HepG2 (cell line): ENCODE measurements around the gene AP4M1. TPM values are rescaled to one million over a fixed set of nuclear protein-coding genes. Genes with fewer than 3 reads are reported as not detected.
A peak's percentile ranks its signal among the peaks of the same experiment; 100 is the strongest.

ENCODE experiments used
- HNRNPUL1 ChIP-seq: fragments of 200-400 bp; formaldehyde crosslinking; IDR thresholded peaks from 2 replicates; pipeline ENCODE4 v1.6.1; 2017; ENCODE audit warnings: low read depth, mild to moderate bottlenecking, low read length, moderate library complexity
- HOXA3 ChIP-seq: sonication (generic); formaldehyde crosslinking; IDR thresholded peaks from 2 replicates; pipeline ENCODE4 v1.5.0; 2020; ENCODE audit warnings: missing genetic modification reagents
- JARID2 ChIP-seq: sonication (generic); formaldehyde crosslinking; IDR thresholded peaks from 2 replicates; pipeline ENCODE4 v1.8.1; 2023; ENCODE audit warnings: missing genetic modification reagents, inconsistent platforms; ENCODE audit not compliant: insufficient replicate concordance
- KAT7 ChIP-seq: IDR thresholded peaks from 2 replicates; pipeline ENCODE4 v1.6.1; 2018; ENCODE audit warnings: borderline replicate concordance, missing compliant biosample characterization
- MEIS2 ChIP-seq: sonication (generic); formaldehyde crosslinking; IDR thresholded peaks from 2 replicates; pipeline ENCODE4 v1.9.0; 2021; ENCODE audit warnings: mild to moderate bottlenecking, missing genetic modification reagents
- NR1H2 ChIP-seq: sonication (generic); formaldehyde crosslinking; IDR thresholded peaks from 2 replicates; pipeline ENCODE4 v1.8.1; 2022; ENCODE audit warnings: low read depth, missing genetic modification reagents, borderline replicate concordance
- PRPF4 ChIP-seq: fragments of 200-400 bp; formaldehyde crosslinking; IDR thresholded peaks from 2 replicates; pipeline ENCODE4 v1.6.1; 2016; ENCODE audit warnings: low read length, low read depth; ENCODE audit not compliant: poor library complexity, severe bottlenecking
- SIX4 ChIP-seq: sonication (generic); formaldehyde crosslinking; IDR thresholded peaks from 2 replicates; pipeline ENCODE4 v1.4.0; 2020; ENCODE audit warnings: missing genetic modification reagents
- ZBTB38 ChIP-seq: sonication (generic); formaldehyde crosslinking; IDR thresholded peaks from 2 replicates; pipeline ENCODE4 v1.5.1; 2020; ENCODE audit warnings: mild to moderate bottlenecking, missing genetic modification reagents
- ZNF44 ChIP-seq: sonication (generic); formaldehyde crosslinking; IDR thresholded peaks from 2 replicates; pipeline ENCODE4 v1.5.1; 2020; ENCODE audit warnings: mild to moderate bottlenecking, missing genetic modification reagents
- ZNF563 ChIP-seq: sonication (generic); formaldehyde crosslinking; IDR thresholded peaks from 2 replicates; pipeline ENCODE4 v1.8.0; 2022; ENCODE audit warnings: mild to moderate bottlenecking, moderate library complexity, missing genetic modification reagents
- polyA plus RNA-seq, 8 experiments: library from polyadenylated mRNA; depleted of rRNA in 3 of 8; stranded (reverse) in 7 of 8; unstranded in 1 of 8; fragments of >200 nt; fragmentation: Illumina TruSeq in 4 of 8; extraction: Trizol in 4 of 8; gene quantifications; 2 replicates each; pipeline versions ENCODE4 v1.2.1 to v1.2.3, GENCODE V29; 2011 to 2016; ENCODE audit warnings: low read depth in 4 of 8, missing spikeins in 1 of 8, mixed read lengths in 1 of 8; ENCODE audit not compliant: insufficient read depth in 1 of 8
- total RNA-seq, 5 experiments: library from RNA; depleted of rRNA; stranded (reverse); fragments of >200 nt; fragmentation: Illumina TruSeq; extraction: Trizol; gene quantifications; 2 replicates each; pipeline ENCODE4 v1.2.3, GENCODE V29; 2016; ENCODE audit warnings: low read depth in 1 of 5
- TF ChIP-seq, protein P1 (sequence below): sonication (generic); formaldehyde crosslinking; IDR thresholded peaks from 2 replicates; pipeline ENCODE4 v1.5.0; 2020; ENCODE audit warnings: mild to moderate bottlenecking, missing genetic modification reagents
- TF ChIP-seq, protein P2 (sequence below): sonication (generic); formaldehyde crosslinking; IDR thresholded peaks from 2 replicates; pipeline ENCODE4; 2020; ENCODE audit warnings: missing genetic modification reagents, mild to moderate bottlenecking, borderline replicate concordance
- TF ChIP-seq, protein P3 (sequence below): IDR thresholded peaks from 2 replicates; pipeline ENCODE4 v1.6.1; 2012; ENCODE audit warnings: low read depth, low read length, improper control_type of control experiment
- TF ChIP-seq, protein P4 (sequence below): sonication (generic); formaldehyde crosslinking; IDR thresholded peaks from 2 replicates; pipeline ENCODE4 v1.4.0; 2020; ENCODE audit warnings: mild to moderate bottlenecking, missing genetic modification reagents, borderline replicate concordance
- TF ChIP-seq, protein P5 (sequence below): IDR thresholded peaks from 2 replicates; pipeline ENCODE4 v1.6.1; 2016; ENCODE audit warnings: mild to moderate bottlenecking, missing biosample characterization, missing genetic modification reagents
- TF ChIP-seq, protein P6 (sequence below), 2 experiments: fragments of 450-650 bp in 1 of 2; sonication (generic) in 1 of 2; formaldehyde crosslinking; IDR thresholded peaks; 2 replicates each; pipeline versions ENCODE4 v1.5.0 to v1.8.0; 2020 to 2022; ENCODE audit warnings: mild to moderate bottlenecking in 1 of 2, missing genetic modification reagents in 1 of 2
- TF ChIP-seq, protein P7 (sequence below): IDR thresholded peaks from 2 replicates; pipeline ENCODE4 v1.6.1; 2016; ENCODE audit warnings: missing biosample characterization, missing genetic modification reagents, low read depth

The AP4M1 gene
- total and polyA plus RNA-seq, 2 of the 13 experiments (the other 11 are each of a cell fraction or from before 2014, with no cell fraction given) = 6.3 to 9.7 TPM

DNA sequence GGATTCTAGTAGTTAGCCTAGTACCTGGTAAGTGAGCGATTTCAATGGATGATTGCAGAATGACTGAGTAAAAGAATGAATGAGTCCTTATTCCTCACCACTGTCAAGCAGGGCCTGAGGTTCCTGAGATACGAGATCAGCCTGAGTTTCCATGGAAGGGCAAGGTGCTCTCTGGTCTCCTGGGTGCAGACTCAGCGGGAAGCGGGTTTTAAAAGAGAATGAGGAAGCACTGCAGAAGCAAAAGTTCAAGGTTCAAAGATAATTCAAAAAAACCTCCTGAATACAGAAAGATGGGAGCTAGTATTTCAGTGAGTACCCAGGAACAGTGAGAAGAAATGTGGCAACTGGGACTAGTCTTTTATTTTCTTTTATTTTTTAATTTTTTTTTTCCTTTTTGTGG, 24.2 kb upstream of the AP4M1 start (continued):
- TF ChIP-seq, protein P1, sequence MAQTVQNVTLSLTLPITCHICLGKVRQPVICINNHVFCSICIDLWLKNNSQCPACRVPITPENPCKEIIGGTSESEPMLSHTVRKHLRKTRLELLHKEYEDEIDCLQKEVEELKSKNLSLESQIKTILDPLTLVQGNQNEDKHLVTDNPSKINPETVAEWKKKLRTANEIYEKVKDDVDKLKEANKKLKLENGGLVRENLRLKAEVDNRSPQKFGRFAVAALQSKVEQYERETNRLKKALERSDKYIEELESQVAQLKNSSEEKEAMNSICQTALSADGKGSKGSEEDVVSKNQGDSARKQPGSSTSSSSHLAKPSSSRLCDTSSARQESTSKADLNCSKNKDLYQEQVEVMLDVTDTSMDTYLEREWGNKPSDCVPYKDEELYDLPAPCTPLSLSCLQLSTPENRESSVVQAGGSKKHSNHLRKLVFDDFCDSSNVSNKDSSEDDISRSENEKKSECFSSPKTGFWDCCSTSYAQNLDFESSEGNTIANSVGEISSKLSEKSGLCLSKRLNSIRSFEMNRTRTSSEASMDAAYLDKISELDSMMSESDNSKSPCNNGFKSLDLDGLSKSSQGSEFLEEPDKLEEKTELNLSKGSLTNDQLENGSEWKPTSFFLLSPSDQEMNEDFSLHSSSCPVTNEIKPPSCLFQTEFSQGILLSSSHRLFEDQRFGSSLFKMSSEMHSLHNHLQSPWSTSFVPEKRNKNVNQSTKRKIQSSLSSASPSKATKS (CRISPR knock-in tag) = no peak
- TF ChIP-seq, protein P2, sequence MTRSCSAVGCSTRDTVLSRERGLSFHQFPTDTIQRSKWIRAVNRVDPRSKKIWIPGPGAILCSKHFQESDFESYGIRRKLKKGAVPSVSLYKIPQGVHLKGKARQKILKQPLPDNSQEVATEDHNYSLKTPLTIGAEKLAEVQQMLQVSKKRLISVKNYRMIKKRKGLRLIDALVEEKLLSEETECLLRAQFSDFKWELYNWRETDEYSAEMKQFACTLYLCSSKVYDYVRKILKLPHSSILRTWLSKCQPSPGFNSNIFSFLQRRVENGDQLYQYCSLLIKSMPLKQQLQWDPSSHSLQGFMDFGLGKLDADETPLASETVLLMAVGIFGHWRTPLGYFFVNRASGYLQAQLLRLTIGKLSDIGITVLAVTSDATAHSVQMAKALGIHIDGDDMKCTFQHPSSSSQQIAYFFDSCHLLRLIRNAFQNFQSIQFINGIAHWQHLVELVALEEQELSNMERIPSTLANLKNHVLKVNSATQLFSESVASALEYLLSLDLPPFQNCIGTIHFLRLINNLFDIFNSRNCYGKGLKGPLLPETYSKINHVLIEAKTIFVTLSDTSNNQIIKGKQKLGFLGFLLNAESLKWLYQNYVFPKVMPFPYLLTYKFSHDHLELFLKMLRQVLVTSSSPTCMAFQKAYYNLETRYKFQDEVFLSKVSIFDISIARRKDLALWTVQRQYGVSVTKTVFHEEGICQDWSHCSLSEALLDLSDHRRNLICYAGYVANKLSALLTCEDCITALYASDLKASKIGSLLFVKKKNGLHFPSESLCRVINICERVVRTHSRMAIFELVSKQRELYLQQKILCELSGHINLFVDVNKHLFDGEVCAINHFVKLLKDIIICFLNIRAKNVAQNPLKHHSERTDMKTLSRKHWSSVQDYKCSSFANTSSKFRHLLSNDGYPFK = no peak
- no peak for TF ChIP-seq HNRNPUL1
- TF ChIP-seq, protein P3, sequence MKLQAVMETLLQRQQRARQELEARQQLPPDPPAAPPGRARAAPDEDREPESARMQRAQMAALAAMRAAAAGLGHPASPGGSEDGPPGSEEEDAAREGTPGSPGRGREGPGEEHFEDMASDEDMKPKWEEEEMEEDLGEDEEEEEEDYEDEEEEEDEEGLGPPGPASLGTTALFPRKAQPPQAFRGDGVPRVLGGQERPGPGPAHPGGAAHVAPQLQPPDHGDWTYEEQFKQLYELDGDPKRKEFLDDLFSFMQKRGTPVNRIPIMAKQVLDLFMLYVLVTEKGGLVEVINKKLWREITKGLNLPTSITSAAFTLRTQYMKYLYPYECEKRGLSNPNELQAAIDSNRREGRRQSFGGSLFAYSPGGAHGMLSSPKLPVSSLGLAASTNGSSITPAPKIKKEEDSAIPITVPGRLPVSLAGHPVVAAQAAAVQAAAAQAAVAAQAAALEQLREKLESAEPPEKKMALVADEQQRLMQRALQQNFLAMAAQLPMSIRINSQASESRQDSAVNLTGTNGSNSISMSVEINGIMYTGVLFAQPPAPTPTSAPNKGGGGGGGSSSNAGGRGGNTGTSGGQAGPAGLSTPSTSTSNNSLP = no peak
- TF ChIP-seq, protein P4, sequence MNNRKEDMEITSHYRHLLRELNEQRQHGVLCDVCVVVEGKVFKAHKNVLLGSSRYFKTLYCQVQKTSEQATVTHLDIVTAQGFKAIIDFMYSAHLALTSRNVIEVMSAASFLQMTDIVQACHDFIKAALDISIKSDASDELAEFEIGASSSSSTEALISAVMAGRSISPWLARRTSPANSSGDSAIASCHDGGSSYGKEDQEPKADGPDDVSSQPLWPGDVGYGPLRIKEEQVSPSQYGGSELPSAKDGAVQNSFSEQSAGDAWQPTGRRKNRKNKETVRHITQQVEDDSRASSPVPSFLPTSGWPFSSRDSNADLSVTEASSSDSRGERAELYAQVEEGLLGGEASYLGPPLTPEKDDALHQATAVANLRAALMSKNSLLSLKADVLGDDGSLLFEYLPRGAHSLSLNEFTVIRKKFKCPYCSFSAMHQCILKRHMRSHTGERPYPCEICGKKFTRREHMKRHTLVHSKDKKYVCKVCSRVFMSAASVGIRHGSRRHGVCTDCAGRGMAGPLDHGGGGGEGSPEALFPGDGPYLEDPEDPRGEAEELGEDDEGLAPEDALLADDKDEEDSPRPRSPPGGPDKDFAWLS (CRISPR knock-in tag) = no peak
- no peak for TF ChIP-seq KAT7 (CRISPR knock-in tag)
- TF ChIP-seq, protein P5, sequence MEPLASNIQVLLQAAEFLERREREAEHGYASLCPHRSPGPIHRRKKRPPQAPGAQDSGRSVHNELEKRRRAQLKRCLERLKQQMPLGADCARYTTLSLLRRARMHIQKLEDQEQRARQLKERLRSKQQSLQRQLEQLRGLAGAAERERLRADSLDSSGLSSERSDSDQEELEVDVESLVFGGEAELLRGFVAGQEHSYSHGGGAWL = no peak
- no peak for TF ChIP-seq MEIS2 (CRISPR knock-in tag)
- no peak for TF ChIP-seq NR1H2 (CRISPR knock-in tag)
- TF ChIP-seq SIX4 (CRISPR knock-in tag) = no peak
- TF ChIP-seq PRPF4 = no peak
- TF ChIP-seq ZNF44 = no peak
- TF ChIP-seq JARID2 (CRISPR knock-in tag) = no peak
- TF ChIP-seq, protein P6, sequence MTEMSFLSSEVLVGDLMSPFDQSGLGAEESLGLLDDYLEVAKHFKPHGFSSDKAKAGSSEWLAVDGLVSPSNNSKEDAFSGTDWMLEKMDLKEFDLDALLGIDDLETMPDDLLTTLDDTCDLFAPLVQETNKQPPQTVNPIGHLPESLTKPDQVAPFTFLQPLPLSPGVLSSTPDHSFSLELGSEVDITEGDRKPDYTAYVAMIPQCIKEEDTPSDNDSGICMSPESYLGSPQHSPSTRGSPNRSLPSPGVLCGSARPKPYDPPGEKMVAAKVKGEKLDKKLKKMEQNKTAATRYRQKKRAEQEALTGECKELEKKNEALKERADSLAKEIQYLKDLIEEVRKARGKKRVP (CRISPR knock-in tag; IDR thresholded peaks at IDR 0.05) = no peak
- TF ChIP-seq, protein P7, sequence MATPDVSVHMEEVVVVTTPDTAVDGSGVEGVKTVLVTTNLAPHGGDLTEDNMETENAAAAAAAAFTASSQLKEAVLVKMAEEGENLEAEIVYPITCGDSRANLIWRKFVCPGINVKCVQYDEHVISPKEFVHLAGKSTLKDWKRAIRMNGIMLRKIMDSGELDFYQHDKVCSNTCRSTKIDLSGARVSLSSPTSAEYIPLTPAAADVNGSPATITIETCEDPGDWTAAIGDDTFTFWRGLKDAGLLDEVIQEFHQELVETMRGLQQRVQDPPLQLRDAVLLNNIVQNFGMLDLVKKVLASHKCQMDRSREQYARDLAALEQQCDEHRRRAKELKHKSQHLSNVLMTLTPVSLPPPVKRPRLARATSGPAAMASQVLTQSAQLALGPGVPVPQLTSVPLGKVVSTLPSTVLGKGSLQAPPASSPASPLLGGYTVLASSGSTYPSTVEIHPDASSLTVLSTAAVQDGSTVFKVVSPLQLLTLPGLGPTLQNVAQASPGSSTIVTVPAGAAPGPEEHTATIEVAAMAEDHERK (CRISPR knock-in tag) = no peak
- TF ChIP-seq ZNF563 (CRISPR knock-in tag) = no peak
- 0 out of 2 replicates have a peak, but pooled peaks have one; percentile 15 for TF ChIP-seq HOXA3 (CRISPR knock-in tag)
- TF ChIP-seq ZBTB38 (CRISPR knock-in tag) = 0 out of 2 replicates have a peak, but pooled peaks have one; percentile 24
